ENCODE measurements around the gene TRRAP.

The TRRAP gene

GRCh38 chr7:98903246-98903645, 24.9 kb downstream of the TRRAP start:
- DNase-seq: no peak

- DNase-seq: no peak
Measured at GRCh38 chr7:98907570-98907969, 29.2 kb downstream of the TRRAP start.

- no peak for DNase-seq
Measured at GRCh38 chr7:98908585-98908984, 30.3 kb downstream of the TRRAP start.

GRCh38 chr7:98909487-98909886, 31.2 kb downstream of the TRRAP start:
- DNase-seq: no peak

GRCh38 chr7:98910427-98910826, 32.1 kb downstream of the TRRAP start:
- no peak for DNase-seq

GRCh38 chr7:98911916-98912315, 33.6 kb downstream of the TRRAP start:
- DNase-seq: no peak

GRCh38 chr7:98913026-98913425, 34.7 kb downstream of the TRRAP start:
- DNase-seq: no peak

- no peak for DNase-seq
Measured at GRCh38 chr7:98913612-98914011, 35.3 kb downstream of the TRRAP start.

- DNase-seq: no peak
Measured at GRCh38 chr7:98917331-98917730, 39.0 kb downstream of the TRRAP start.

- no peak for DNase-seq
Measured at GRCh38 chr7:98921608-98922372, 43.5 kb downstream of the TRRAP start.

- peak; percentile 14 for DNase-seq
Measured at GRCh38 chr7:98922392-98923187, 44.3 kb downstream of the TRRAP start.

GRCh38 chr7:98923512-98923911, 45.2 kb downstream of the TRRAP start:
- DNase-seq: no peak

GRCh38 chr7:98927125-98927524, 48.8 kb downstream of the TRRAP start:
- DNase-seq: no peak

- DNase-seq: no peak
Measured at GRCh38 chr7:98930464-98930863, 52.1 kb downstream of the TRRAP start.

- no peak for DNase-seq
Measured at GRCh38 chr7:98930921-98931320, 52.6 kb downstream of the TRRAP start.

- no peak for DNase-seq
Measured at GRCh38 chr7:98933321-98933720, 55.0 kb downstream of the TRRAP start.

- no peak for DNase-seq
Measured at GRCh38 chr7:98934267-98934666, 55.9 kb downstream of the TRRAP start.

- DNase-seq: no peak
Measured at GRCh38 chr7:98935811-98936210, 57.5 kb downstream of the TRRAP start.

GRCh38 chr7:98943336-98943735, 65.0 kb downstream of the TRRAP start:
- no peak for DNase-seq

- no peak for DNase-seq
Measured at GRCh38 chr7:98944386-98944785, 66.1 kb downstream of the TRRAP start.

- DNase-seq: no peak
Measured at GRCh38 chr7:98945852-98946251, 67.5 kb downstream of the TRRAP start.

- DNase-seq: no peak
Measured at GRCh38 chr7:98946389-98946788, 68.1 kb downstream of the TRRAP start.

GRCh38 chr7:98949336-98950044, 71.2 kb downstream of the TRRAP start:
- DNase-seq: no peak

GRCh38 chr7:98955992-98956391, 77.7 kb downstream of the TRRAP start:
- DNase-seq: no peak

Data from DMS79 treated with DMSO at 0.1 percent for 48 hours (cell line).